HepG2 (cell line): Measurements from ENCODE around the gene ZCCHC24.

Experiments
- EZH2 ChIP-seq: conservative IDR thresholded peaks from 2 replicates; pipeline ENCODE4 v1.6.1; 2012; ENCODE audit warnings: mild to moderate bottlenecking, low read depth, low read length, moderate library complexity
- NFE2L1 ChIP-seq: sonication (generic); formaldehyde crosslinking; IDR thresholded peaks from 2 replicates; pipeline ENCODE4 v1.4.0; 2020; ENCODE audit warnings: missing genetic modification reagents, mild to moderate bottlenecking, borderline replicate concordance
- ZNF234 ChIP-seq: sonication (generic); formaldehyde crosslinking; conservative IDR thresholded peaks from 2 replicates; pipeline ENCODE4 v1.5.1; 2020; ENCODE audit warnings: mild to moderate bottlenecking, missing genetic modification reagents
- ZNF510 ChIP-seq: sonication (generic); formaldehyde crosslinking; IDR thresholded peaks from 2 replicates; pipeline ENCODE4 v1.4.0; 2020; ENCODE audit warnings: low read depth, mild to moderate bottlenecking, missing genetic modification reagents
- ZNF781 ChIP-seq: sonication (generic); formaldehyde crosslinking; IDR thresholded peaks from 2 replicates; pipeline ENCODE4 v1.5.1; 2020; ENCODE audit warnings: borderline replicate concordance, mild to moderate bottlenecking, missing genetic modification reagents; ENCODE audit errors: not compliant biosample characterization
- TF ChIP-seq, protein P1 (sequence below): sonication (generic); formaldehyde crosslinking; IDR thresholded peaks from 2 replicates; pipeline ENCODE4 v1.5.0; 2020; ENCODE audit warnings: missing genetic modification reagents
- TF ChIP-seq, protein P2 (sequence below): sonication (generic); formaldehyde crosslinking; IDR thresholded peaks from 2 replicates; pipeline ENCODE4 v1.5.1; 2020; ENCODE audit warnings: mild to moderate bottlenecking, missing genetic modification reagents, moderate library complexity

DNA sequence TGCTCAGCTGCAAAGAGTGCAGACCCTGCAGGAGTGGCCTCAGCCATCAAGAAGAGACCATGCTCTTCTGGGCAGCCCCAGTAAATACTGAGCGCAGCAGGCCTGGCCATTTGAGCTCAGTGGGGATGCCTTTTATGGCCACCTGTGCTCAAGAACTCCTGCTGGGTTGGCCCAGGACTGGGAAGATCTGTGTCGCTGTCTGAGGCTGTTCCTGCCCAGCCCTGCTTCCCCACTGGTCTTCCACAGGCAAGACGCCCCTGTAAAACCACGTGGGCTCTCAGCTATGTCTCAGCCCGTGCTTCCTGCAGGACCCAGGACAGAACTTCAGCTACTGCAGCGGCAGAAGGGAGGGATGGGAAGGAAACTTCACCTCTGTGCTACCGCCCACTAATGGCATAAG, 108.7 kb downstream of the ZCCHC24 start:
- TF ChIP-seq EZH2 (no peak), NFE2L1 (CRISPR knock-in tag) (no peak), ZNF781 (no peak), ZNF234 (CRISPR knock-in tag) (no peak), ZNF510 (no peak)
- TF ChIP-seq, protein P1, sequence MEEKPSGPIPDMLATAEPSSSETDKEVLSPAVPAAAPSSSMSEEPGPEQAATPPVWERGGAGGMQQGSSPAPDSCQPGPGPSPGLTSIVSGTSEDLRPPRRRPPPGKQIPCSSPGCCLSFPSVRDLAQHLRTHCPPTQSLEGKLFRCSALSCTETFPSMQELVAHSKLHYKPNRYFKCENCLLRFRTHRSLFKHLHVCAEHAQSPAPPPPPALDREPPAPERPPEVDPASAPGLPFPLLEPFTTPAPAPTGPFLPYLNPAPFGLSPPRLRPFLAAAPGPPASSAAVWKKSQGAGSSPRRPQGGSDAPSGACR (CRISPR knock-in tag): no peak
- TF ChIP-seq, protein P2, sequence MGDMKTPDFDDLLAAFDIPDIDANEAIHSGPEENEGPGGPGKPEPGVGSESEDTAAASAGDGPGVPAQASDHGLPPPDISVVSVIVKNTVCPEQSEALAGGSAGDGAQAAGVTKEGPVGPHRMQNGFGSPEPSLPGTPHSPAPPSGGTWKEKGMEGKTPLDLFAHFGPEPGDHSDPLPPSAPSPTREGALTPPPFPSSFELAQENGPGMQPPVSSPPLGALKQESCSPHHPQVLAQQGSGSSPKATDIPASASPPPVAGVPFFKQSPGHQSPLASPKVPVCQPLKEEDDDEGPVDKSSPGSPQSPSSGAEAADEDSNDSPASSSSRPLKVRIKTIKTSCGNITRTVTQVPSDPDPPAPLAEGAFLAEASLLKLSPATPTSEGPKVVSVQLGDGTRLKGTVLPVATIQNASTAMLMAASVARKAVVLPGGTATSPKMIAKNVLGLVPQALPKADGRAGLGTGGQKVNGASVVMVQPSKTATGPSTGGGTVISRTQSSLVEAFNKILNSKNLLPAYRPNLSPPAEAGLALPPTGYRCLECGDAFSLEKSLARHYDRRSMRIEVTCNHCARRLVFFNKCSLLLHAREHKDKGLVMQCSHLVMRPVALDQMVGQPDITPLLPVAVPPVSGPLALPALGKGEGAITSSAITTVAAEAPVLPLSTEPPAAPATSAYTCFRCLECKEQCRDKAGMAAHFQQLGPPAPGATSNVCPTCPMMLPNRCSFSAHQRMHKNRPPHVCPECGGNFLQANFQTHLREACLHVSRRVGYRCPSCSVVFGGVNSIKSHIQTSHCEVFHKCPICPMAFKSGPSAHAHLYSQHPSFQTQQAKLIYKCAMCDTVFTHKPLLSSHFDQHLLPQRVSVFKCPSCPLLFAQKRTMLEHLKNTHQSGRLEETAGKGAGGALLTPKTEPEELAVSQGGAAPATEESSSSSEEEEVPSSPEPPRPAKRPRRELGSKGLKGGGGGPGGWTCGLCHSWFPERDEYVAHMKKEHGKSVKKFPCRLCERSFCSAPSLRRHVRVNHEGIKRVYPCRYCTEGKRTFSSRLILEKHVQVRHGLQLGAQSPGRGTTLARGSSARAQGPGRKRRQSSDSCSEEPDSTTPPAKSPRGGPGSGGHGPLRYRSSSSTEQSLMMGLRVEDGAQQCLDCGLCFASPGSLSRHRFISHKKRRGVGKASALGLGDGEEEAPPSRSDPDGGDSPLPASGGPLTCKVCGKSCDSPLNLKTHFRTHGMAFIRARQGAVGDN (CRISPR knock-in tag): no peak
